Ovary (tissue), 9 donors: ENCODE measurements around the gene DDX4. TPM values are rescaled to one million over a fixed set of nuclear protein-coding genes. Genes with fewer than 3 reads are reported as not detected.

Experiments
- DNase-seq, 5 donors: peaks; one replicate each; pipeline ENCODE4 v3.0.0-alpha.2; 2019 to 2020
- H3K27ac ChIP-seq, 2 donors: fragments of 200-600 bp; one replicate each; pipeline versions ENCODE4 v1.5.1 to v1.8.0; 2019 to 2022
- H3K27me3 ChIP-seq: fragments of 200-600 bp; one replicate; pipeline ENCODE4 v1.8.0; 2022
- H3K36me3 ChIP-seq: fragments of 200-600 bp; sonication (generic); one replicate; pipeline ENCODE4 v1.5.1; 2019
- H3K4me1 ChIP-seq: one replicate; pipeline ENCODE4 v1.8.1; 2013; ENCODE audit warnings: mild to moderate bottlenecking, moderate library complexity; ENCODE audit not compliant: insufficient read depth
- H3K4me3 ChIP-seq: fragments of 200-600 bp; sonication (generic); one replicate; pipeline ENCODE4 v1.5.1; 2017
- H3K9me3 ChIP-seq, 2 donors: fragments of 200-600 bp in 1 of 2; sonication (generic) in 1 of 2; one replicate each; pipeline versions ENCODE4 v1.5.1 to v1.8.1; 2013 to 2019; ENCODE audit warnings: mild to moderate bottlenecking in 1 of 2, moderate library complexity in 1 of 2
- EP300 ChIP-seq: sonication (generic); formaldehyde crosslinking; IDR thresholded peaks from one replicate; pipeline ENCODE4 v1.6.1; 2017; ENCODE audit warnings: antibody characterized with exemption
- POLR2A ChIP-seq: fragments of 450-650 bp; IDR thresholded peaks from one replicate; pipeline ENCODE4 v1.6.1; 2017; ENCODE audit warnings: antibody characterized with exemption, mild to moderate bottlenecking, moderate library complexity
- WGBS, 3 donors: extraction: QIAGEN DNeasy Blood & Tissue Kit in 1 of 3; methylation state at CpG; one replicate each; pipeline versions ENCODE4 v1.1.5 to v1.1.7; 2013 to 2017; 5-methylcytosine and 5-hydroxymethylcytosine counted together
- intact Hi-C, 4 donors: fragments of 100-400 bp; cut with DNase I; formaldehyde crosslinking; loops; one replicate each; pipeline versions ENCODE4 v1.11.0 to v1.15.1; 2022 to 2023
- polyA plus RNA-seq, 2 donors: library from polyadenylated mRNA; stranded (reverse); fragments of 200-250 nt in 1 of 2; fragments of 350-450 nt in 1 of 2; fragmentation: Illumina TruSeq in 1 of 2; extraction: RNeasy Lipid Tissue Mini Kit (QIAGEN cat#74804) in 1 of 2; gene quantifications; one replicate each; pipeline ENCODE4 v1.2.3, GENCODE V29; 2013 to 2014
- total RNA-seq, 7 donors: library from RNA; depleted of rRNA in 2 of 7; stranded (reverse); fragments of >200 nt in 2 of 7; fragmentation: NEBNext Ultra II Directional in 3 of 7; extraction: Animal tissue kit (Norgen Biotek cat#: 25700) in 3 of 7; gene quantifications; one replicate each; pipeline versions ENCODE4 v1.1.0 to v1.2.4, GENCODE V29; 2016 to 2023
- TF ChIP-seq, protein P1 (sequence below), 3 donors: fragments of 450-650 bp in 2 of 3; fragments of 200-600 bp in 1 of 3; IDR thresholded peaks; one replicate each; pipeline versions ENCODE4 v1.5.1 to v1.8.0; 2016 to 2022; ENCODE audit warnings: antibody characterized with exemption in 3 of 3, mild to moderate bottlenecking in 1 of 3
- donor health status: DM: no; HTN: no; CAD: no; lungs with moderate emphysema.
- donor health status: DM: no; HTN: no; CAD: no.
- donor health status: Bipolar disorder and iron deficiency.
- donor health status: DM: yes; HTN: yes; CAD: no.
- donor health status: DM: no; HTN: no; CAD: no.
- donor health status: DM: yes; HTN: yes; CAD: no.

The DDX4 gene
- total and polyA plus RNA-seq, 9 donors, result 0.63 TPM; not detected in 8

DNA sequence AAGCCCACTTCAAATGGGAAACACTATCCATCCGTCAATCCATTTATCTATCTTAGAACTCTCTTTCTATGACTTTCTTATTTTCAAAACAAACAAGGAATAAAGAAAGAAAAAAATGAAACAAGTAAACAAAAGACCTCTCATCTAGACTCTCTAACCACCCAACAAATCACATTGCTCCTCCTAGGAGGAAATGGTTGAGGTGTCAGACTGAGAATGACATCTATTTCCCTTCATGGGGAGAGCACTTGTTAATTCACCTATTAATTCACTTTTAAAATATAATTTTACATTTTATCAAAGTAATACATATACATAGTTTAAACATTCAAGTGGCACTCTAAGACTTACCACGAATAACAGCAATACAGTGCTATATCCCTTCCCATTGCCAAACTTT, 110.9 kb downstream of the DDX4 start:
- Histone ChIP-seq H3K4me1 (no peaks in the 10 kb centered on the region), H3K36me3 (no peaks in the 10 kb centered on the region), H3K27me3 (no peaks in the 10 kb centered on the region), H3K4me3 (no peak overlapping the region), H3K27ac (no peak overlapping the region), H3K9me3 (no peaks in the 10 kb centered on the region)
- DNase-seq, result no peak
- WGBS, 3 donors, result 79 to 83% (median 81%) methylated on average over 2 of the region's 2 CpGs
- TF ChIP-seq POLR2A, result no peak
- TF ChIP-seq, protein P1, sequence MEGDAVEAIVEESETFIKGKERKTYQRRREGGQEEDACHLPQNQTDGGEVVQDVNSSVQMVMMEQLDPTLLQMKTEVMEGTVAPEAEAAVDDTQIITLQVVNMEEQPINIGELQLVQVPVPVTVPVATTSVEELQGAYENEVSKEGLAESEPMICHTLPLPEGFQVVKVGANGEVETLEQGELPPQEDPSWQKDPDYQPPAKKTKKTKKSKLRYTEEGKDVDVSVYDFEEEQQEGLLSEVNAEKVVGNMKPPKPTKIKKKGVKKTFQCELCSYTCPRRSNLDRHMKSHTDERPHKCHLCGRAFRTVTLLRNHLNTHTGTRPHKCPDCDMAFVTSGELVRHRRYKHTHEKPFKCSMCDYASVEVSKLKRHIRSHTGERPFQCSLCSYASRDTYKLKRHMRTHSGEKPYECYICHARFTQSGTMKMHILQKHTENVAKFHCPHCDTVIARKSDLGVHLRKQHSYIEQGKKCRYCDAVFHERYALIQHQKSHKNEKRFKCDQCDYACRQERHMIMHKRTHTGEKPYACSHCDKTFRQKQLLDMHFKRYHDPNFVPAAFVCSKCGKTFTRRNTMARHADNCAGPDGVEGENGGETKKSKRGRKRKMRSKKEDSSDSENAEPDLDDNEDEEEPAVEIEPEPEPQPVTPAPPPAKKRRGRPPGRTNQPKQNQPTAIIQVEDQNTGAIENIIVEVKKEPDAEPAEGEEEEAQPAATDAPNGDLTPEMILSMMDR (IDR thresholded peaks at IDR 0.05), result no peak
- TF ChIP-seq EP300, result no peak
- intact Hi-C loops, result no loop called here

DNA sequence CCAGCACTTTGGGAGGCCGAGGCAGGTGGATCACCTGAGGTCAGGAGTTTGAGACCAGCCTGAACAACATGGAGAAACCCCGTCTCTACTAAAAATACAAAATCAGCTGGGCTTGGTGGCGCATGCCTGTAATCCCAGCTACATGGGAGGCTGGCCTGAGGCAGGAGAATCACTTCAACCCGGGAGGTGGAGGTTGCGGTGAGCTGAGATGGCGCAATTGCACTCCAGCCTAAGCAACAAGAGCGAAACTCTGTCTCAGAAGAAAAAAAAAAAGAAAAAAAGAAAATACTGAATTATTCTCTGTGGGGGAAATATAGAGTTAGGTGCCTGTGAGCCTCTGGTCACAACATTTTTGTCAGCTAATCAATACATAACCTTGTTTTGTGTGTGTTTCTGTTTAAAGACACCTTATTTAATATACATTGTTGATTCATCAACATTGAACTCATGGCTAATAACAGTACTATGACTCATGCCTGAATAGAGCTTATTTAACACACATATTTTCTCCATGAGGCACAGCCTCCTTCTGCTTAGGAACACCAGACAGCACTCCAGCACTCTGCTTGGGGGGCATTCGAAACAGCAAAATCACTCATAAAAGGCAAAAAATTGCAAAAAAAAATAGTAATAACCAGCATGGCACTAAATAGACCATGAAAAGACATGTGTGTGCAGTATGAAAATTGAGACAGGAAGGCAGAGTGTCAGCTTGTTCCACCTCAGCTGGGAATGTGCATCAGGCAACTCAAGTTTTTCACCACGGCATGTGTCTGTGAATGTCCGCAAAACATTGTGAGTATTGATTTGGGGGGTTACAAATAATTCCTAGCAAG, 113.2 kb downstream of the DDX4 start, which contains the start of gene IL31RA:
TSS of gene IL31RA (plus strand) at position 519 of the 836 bp plus-strand sequence. CDS start at position 733, 214 bp downstream.
- no peak within 1 kb of the TSS for H3K27ac ChIP-seq
- no peaks in the 10 kb centered on the region for H3K4me1 ChIP-seq
- TF ChIP-seq EP300 (no peak), POLR2A (no peak)
- TF ChIP-seq, protein P1 (IDR thresholded peaks at IDR 0.05), result no peak
- WGBS, 3 donors, result 90 to 92% (median 91%) methylated on average over 10 of the region's 10 CpGs
- H3K9me3 ChIP-seq, result no peaks in the 10 kb centered on the region
- no peak within 1 kb of the TSS for H3K4me3 ChIP-seq
- H3K36me3 ChIP-seq, result no peaks in the 10 kb centered on the region
- DNase-seq, result no peak
- intact Hi-C loops, result no loop called here
- no peaks in the 10 kb centered on the region for H3K27me3 ChIP-seq

DNA sequence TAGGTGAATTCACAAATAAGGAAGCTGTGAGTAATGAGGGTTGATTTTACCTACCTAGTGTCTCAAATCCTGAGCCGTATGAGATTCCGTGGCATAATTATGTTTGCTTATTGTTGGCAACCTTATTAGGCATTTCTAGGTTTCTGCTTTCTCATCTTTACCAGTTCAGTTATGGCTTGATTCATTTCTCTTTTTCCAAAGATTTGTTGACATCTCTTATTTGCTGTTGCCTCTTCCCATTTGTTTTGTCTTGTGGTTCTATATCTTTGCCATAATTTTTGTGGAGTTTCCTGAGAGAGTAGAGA, 113.8 kb downstream of the DDX4 start:
- WGBS, 3 donors, result 84 to 88% (median 87%) methylated on average over 2 of the region's 2 CpGs
- DNase-seq, result no peak
- no peak overlapping the region for H3K27ac ChIP-seq
- no peaks in the 10 kb centered on the region for H3K36me3 ChIP-seq
- TF ChIP-seq POLR2A (no peak), EP300 (no peak)
- TF ChIP-seq, protein P1 (IDR thresholded peaks at IDR 0.05), result no peak
- H3K4me1 ChIP-seq, result no peaks in the 10 kb centered on the region
- intact Hi-C loops, result no loop called here
- H3K27me3 ChIP-seq, result no peaks in the 10 kb centered on the region
- H3K4me3 ChIP-seq, result no peak overlapping the region
- H3K9me3 ChIP-seq, result no peaks in the 10 kb centered on the region

DNA sequence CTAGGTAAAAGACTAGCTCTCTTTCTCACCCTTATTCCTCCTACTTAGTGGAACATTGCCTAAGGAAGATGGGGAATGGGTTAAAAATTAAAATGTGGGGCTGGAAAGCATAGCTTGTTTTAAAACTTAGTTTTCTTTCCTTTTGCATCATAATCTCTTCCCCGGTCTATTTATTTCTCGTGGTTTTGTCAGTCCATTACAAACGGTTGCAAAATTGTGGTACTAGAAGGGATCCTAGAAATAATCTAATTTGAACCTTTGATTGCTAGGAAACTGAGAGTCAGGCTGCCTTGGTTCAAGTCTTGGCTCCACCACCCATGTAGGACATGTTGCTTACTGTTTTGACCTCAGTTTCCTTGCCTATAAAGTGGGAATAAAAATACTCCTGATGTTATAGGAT, 114.6 kb downstream of the DDX4 start:
- intact Hi-C loops, result no loop called here
- no peak for TF ChIP-seq POLR2A
- DNase-seq, result no peak
- Histone ChIP-seq H3K27me3 (no peaks in the 10 kb centered on the region), H3K4me1 (no peaks in the 10 kb centered on the region), H3K27ac (no peak overlapping the region), H3K36me3 (no peaks in the 10 kb centered on the region), H3K9me3 (no peaks in the 10 kb centered on the region), H3K4me3 (no peak overlapping the region)
- WGBS, 3 donors, result 19 to 38% (median 20%) methylated on average over 3 of the region's 3 CpGs

DNA sequence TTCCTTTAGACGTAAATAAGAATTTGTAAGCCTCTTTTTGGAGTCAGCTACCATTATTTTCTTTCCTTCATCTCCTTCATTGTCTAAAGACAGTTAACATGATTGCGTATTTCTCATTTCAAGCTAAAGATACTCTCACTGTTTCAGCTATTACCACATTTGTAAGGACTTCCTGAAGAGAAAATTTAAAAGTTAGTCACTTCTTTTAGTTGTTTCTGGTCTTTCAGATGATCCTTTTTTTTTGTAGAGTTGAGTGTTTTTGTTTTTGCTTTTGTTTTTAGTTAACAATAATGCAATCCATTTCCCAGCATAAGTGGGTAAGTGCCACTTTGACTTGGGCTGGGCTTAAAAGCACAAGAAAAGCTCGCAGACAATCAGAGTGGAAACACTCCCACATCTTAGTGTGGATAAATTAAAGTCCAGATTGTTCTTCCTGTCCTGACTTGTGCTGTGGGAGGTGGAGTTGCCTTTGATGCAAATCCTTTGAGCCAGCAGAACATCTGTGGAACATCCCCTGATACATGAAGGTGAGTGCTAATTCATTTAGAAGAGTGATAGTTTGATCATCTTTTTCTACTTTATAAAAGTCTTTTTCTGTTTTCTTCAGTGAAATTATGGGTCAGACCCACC, 115.3 kb downstream of the DDX4 start:
- H3K4me3 ChIP-seq, result no peak overlapping the region
- intact Hi-C loops, result no loop called here
- no peaks in the 10 kb centered on the region for H3K36me3 ChIP-seq
- TF ChIP-seq, protein P1 (IDR thresholded peaks at IDR 0.05), result no peak
- no peak for TF ChIP-seq POLR2A
- TF ChIP-seq EP300, result no peak
- H3K27ac ChIP-seq, result no peak overlapping the region
- H3K27me3 ChIP-seq, result no peaks in the 10 kb centered on the region
- no peak for DNase-seq
- 37 to 47% (median 43%) methylated on average over 3 of the region's 3 CpGs for WGBS, 3 donors
- H3K9me3 ChIP-seq, result no peaks in the 10 kb centered on the region
- H3K4me1 ChIP-seq, result no peaks in the 10 kb centered on the region
